Left ventricle myocardium inferior (tissue), 1 donor: ENCODE measurements around the gene REC114. TPM values are rescaled to one million over a fixed set of nuclear protein-coding genes. Genes with fewer than 3 reads are reported as not detected.

Experiments used
- DNase-seq: peaks from one replicate; pipeline ENCODE4 v3.0.0-alpha.2; 2020
- H3K27ac ChIP-seq: fragments of 200-600 bp; replicated peaks from 2 replicates; pipeline ENCODE4 v1.8.0; 2021
- H3K27me3 ChIP-seq: fragments of 200-600 bp; 2 replicates; pipeline ENCODE4 v1.8.0; 2021; ENCODE audit warnings: low read depth
- H3K36me3 ChIP-seq: fragments of 200-600 bp; 2 replicates; pipeline ENCODE4 v1.8.0; 2021
- H3K4me1 ChIP-seq: fragments of 200-600 bp; 2 replicates; pipeline ENCODE4 v1.8.0; 2021
- H3K4me3 ChIP-seq: fragments of 200-600 bp; 2 replicates; pipeline ENCODE4 v1.8.0; 2021; ENCODE audit warnings: mild to moderate bottlenecking, moderate library complexity
- H3K9me3 ChIP-seq: fragments of 200-600 bp; replicated peaks from 2 replicates; pipeline ENCODE4 v1.8.0; 2021
- CTCF ChIP-seq: fragments of 200-600 bp; IDR thresholded peaks from 2 replicates; pipeline ENCODE4 v1.8.0; 2021; ENCODE audit warnings: antibody characterized with exemption, mild to moderate bottlenecking, borderline replicate concordance
- intact Hi-C: fragments of 100-400 bp; cut with micrococcal nuclease; formaldehyde crosslinking; loops from one replicate; pipeline ENCODE4 v1.11.0; 2022
- total RNA-seq: library from RNA; stranded (reverse); fragmentation: NEBNext Ultra II Directional; extraction: Animal tissue kit (Norgen Biotek cat#: 25700); gene quantifications from one replicate; pipeline ENCODE4 v1.2.1, GENCODE V29; 2021
- donor health status: DM: no; HTN: yes; CAD: no; lungs with severe emphysema.

The REC114 gene
- total RNA-seq, 1 donor from 2014 or later: 1.4 TPM

GRCh38 chr15:73488698-73489097 is 45.7 kb downstream of the REC114 start:
- H3K9me3 ChIP-seq: no peaks in the 10 kb centered on the region
- no peaks in the 10 kb centered on the region for H3K27me3 ChIP-seq
- H3K4me1 ChIP-seq: peaks cover 12% of the 10 kb centered on the region
- H3K4me3 ChIP-seq: no peak overlapping the region
- H3K36me3 ChIP-seq: no peaks in the 10 kb centered on the region
- DNase-seq: no peak
- no peak for TF ChIP-seq CTCF
- no peak overlapping the region for H3K27ac ChIP-seq
- intact Hi-C loops: no loop called here

- no peaks in the 10 kb centered on the region for H3K36me3 ChIP-seq
- no peaks in the 10 kb centered on the region for H3K27me3 ChIP-seq
- no peaks in the 10 kb centered on the region for H3K4me1 ChIP-seq
- DNase-seq: no peak
- no peaks in the 10 kb centered on the region for H3K9me3 ChIP-seq
- H3K27ac ChIP-seq: no peak overlapping the region
- TF ChIP-seq CTCF: no peak
- no peak overlapping the region for H3K4me3 ChIP-seq
- intact Hi-C loops: no loop called here
These were observed 51.0 kb downstream of the REC114 start for GRCh38 chr15:73493922-73494321.

GRCh38 chr15:73495181-73495580 is 52.2 kb downstream of the REC114 start:
- no peak for DNase-seq
- Histone ChIP-seq H3K27me3 (no peaks in the 10 kb centered on the region), H3K4me3 (no peak overlapping the region), H3K4me1 (no peaks in the 10 kb centered on the region), H3K9me3 (no peaks in the 10 kb centered on the region), H3K36me3 (no peaks in the 10 kb centered on the region), H3K27ac (no peak overlapping the region)
- intact Hi-C loops: no loop called here
- TF ChIP-seq CTCF: no peak

- no peak overlapping the region for H3K27ac ChIP-seq
- DNase-seq: no peak
- intact Hi-C loops: no loop called here
These were observed 57.7 kb downstream of the REC114 start for GRCh38 chr15:73500696-73501095.

GRCh38 chr15:73504885-73505284 is 61.9 kb downstream of the REC114 start:
- DNase-seq: no peak
- TF ChIP-seq CTCF: no peak
- H3K36me3 ChIP-seq: no peaks in the 10 kb centered on the region
- no peaks in the 10 kb centered on the region for H3K4me1 ChIP-seq
- H3K27me3 ChIP-seq: no peaks in the 10 kb centered on the region
- intact Hi-C loops: no loop called here
- H3K27ac ChIP-seq: no peak overlapping the region
- H3K4me3 ChIP-seq: no peak overlapping the region
- no peaks in the 10 kb centered on the region for H3K9me3 ChIP-seq

More at GRCh38 chr15:73500696-73501095, 57.7 kb downstream of the REC114 start:
- no peaks in the 10 kb centered on the region for H3K27me3 ChIP-seq
- H3K4me1 ChIP-seq: no peaks in the 10 kb centered on the region
- H3K4me3 ChIP-seq: no peak overlapping the region
- no peak for TF ChIP-seq CTCF
- H3K36me3 ChIP-seq: no peaks in the 10 kb centered on the region
- H3K9me3 ChIP-seq: no peaks in the 10 kb centered on the region

- no peaks in the 10 kb centered on the region for H3K36me3 ChIP-seq
- no peak for TF ChIP-seq CTCF
- peak overlapping the region; percentile 79 for H3K27ac ChIP-seq
- no peaks in the 10 kb centered on the region for H3K27me3 ChIP-seq
- intact Hi-C loops: no loop called here
- H3K4me3 ChIP-seq: no peak overlapping the region
- peaks cover 36% of the 10 kb centered on the region for H3K4me1 ChIP-seq
- no peak for DNase-seq
- H3K9me3 ChIP-seq: peaks cover 3% of the 10 kb centered on the region
These were observed 72.6 kb downstream of the REC114 start for GRCh38 chr15:73515527-73515926.
